CD14-positive monocyte (primary cell): ENCODE data around the gene RPN1. TPM values are rescaled to one million over a fixed set of nuclear protein-coding genes. Genes with fewer than 3 reads are reported as not detected.

Experiments used
- DNase-seq, 3 donors: peaks; one replicate each; pipeline ENCODE4 v3.0.0-alpha.2; 2011 to 2022
- H2AFZ ChIP-seq: 2 replicates; pipeline ENCODE4 v1.6.0; 2012; ENCODE audit warnings: mild to moderate bottlenecking, low read depth, low read length, inconsistent platforms; ENCODE audit not compliant: insufficient read depth, poor library complexity, severe bottlenecking
- H3K27ac ChIP-seq, 2 donors: 1 replicate in 1 of 2; 2 replicates in 1 of 2; pipeline ENCODE4 v1.5.1; 2012 to 2013; ENCODE audit warnings: low read length in 2 of 2, control low read depth in 1 of 2, inconsistent platforms in 1 of 2, low read depth in 1 of 2, mild to moderate bottlenecking in 1 of 2
- H3K27me3 ChIP-seq, 2 donors: one replicate each; pipeline versions ENCODE4 v1.6.0 to v1.6.1; 2011 to 2013; ENCODE audit warnings: low read length in 2 of 2; ENCODE audit not compliant: control insufficient read depth in 2 of 2, insufficient read depth in 2 of 2
- H3K36me3 ChIP-seq, 2 donors: replicated peaks in 1 of 2; 1 replicate in 1 of 2; 2 replicates in 1 of 2; pipeline versions ENCODE4 v1.5.1 to v1.6.1; 2012 to 2013; ENCODE audit warnings: low read length in 2 of 2, control low read depth in 1 of 2, inconsistent platforms in 1 of 2, mild to moderate bottlenecking in 1 of 2; ENCODE audit not compliant: insufficient read depth in 2 of 2, control insufficient read depth in 1 of 2
- H3K4me1 ChIP-seq, 2 donors: 1 replicate in 1 of 2; 2 replicates in 1 of 2; pipeline versions ENCODE4 v1.5.1 to v1.6.1; 2012 to 2013; ENCODE audit warnings: low read length in 2 of 2, control low read depth in 1 of 2, inconsistent platforms in 1 of 2, mild to moderate bottlenecking in 1 of 2, moderate library complexity in 1 of 2; ENCODE audit not compliant: insufficient read depth in 2 of 2, control insufficient read depth in 1 of 2
- H3K4me2 ChIP-seq: replicated peaks from 2 replicates; pipeline ENCODE3; 2012; ENCODE audit warnings: low read length, moderate library complexity, mild to moderate bottlenecking; ENCODE audit not compliant: poor library complexity, severe bottlenecking; ENCODE audit errors: extremely low read depth
- H3K4me3 ChIP-seq, 3 experiments: fragments of 200-600 bp in 1 of 3; sonication (generic) in 1 of 3; replicated peaks in 1 of 3; 1 replicate in 2 of 3; 2 replicates in 1 of 3; pipeline ENCODE4 v1.5.1; 2011 to 2013; ENCODE audit warnings: low read length in 3 of 3, mild to moderate bottlenecking in 3 of 3, control low read depth in 2 of 3, low read depth in 2 of 3, inconsistent platforms in 1 of 3, moderate library complexity in 1 of 3
- H3K79me2 ChIP-seq: 2 replicates; pipeline ENCODE4 v1.6.0; 2012; ENCODE audit warnings: mild to moderate bottlenecking, control low read depth, inconsistent platforms, low read length, moderate library complexity; ENCODE audit not compliant: insufficient read depth
- H3K9ac ChIP-seq: 2 replicates; pipeline ENCODE4 v1.6.0; 2017; ENCODE audit warnings: low read length, mild to moderate bottlenecking; ENCODE audit not compliant: insufficient read depth, poor library complexity, severe bottlenecking
- H3K9me3 ChIP-seq, 2 donors: replicated peaks in 1 of 2; 1 replicate in 1 of 2; 2 replicates in 1 of 2; pipeline versions ENCODE4 v1.5.1 to v1.6.1; 2012 to 2013; ENCODE audit warnings: low read length in 2 of 2, control low read depth in 1 of 2; ENCODE audit not compliant: control insufficient read depth in 1 of 2, insufficient read depth in 1 of 2
- H4K20me1 ChIP-seq: 2 replicates; pipeline ENCODE4 v1.6.0; 2012; ENCODE audit warnings: mild to moderate bottlenecking, low read length, control low read depth, moderate library complexity; ENCODE audit not compliant: insufficient read depth
- H3K27ac Mint-ChIP-seq, 7 donors: one replicate each; pipeline ENCODE4 v1.8.0; 2020; ENCODE audit warnings: mild to moderate bottlenecking in 7 of 7, mixed read lengths in 7 of 7, moderate library complexity in 6 of 7, inconsistent platforms in 2 of 7
- H3K27me3 Mint-ChIP-seq, 3 donors: one replicate each; pipeline ENCODE4 v1.8.0; 2021 to 2022; ENCODE audit warnings: low read depth in 3 of 3, mild to moderate bottlenecking in 3 of 3, mixed read lengths in 3 of 3, moderate library complexity in 3 of 3, inconsistent platforms in 1 of 3
- H3K36me3 Mint-ChIP-seq, 2 donors: one replicate each; pipeline ENCODE4 v1.8.0; 2020; ENCODE audit warnings: mixed read lengths in 2 of 2, inconsistent platforms in 1 of 2, mild to moderate bottlenecking in 1 of 2
- H3K4me1 Mint-ChIP-seq: one replicate; pipeline ENCODE4 v1.8.0; 2020; ENCODE audit warnings: mild to moderate bottlenecking, mixed read lengths
- H3K4me3 Mint-ChIP-seq, 2 donors: one replicate each; pipeline ENCODE4 v1.8.0; 2020; ENCODE audit warnings: mild to moderate bottlenecking in 2 of 2, mixed read lengths in 2 of 2, moderate library complexity in 1 of 2
- H3K9me3 Mint-ChIP-seq, 7 donors: one replicate each; pipeline ENCODE4 v1.8.0; 2020 to 2022; ENCODE audit warnings: mixed read lengths in 7 of 7, mild to moderate bottlenecking in 6 of 7, moderate library complexity in 6 of 7, inconsistent platforms in 2 of 7
- CTCF ChIP-seq: fragments of 200-600 bp; IDR thresholded peaks from one replicate; pipeline ENCODE4 v1.8.0; 2022; ENCODE audit warnings: antibody characterized with exemption, mild to moderate bottlenecking
- WGBS: methylation state at CpG from one replicate; pipeline ENCODE4 v1.1.5; 2013; ENCODE audit warnings: missing lambda C conversion rate; ENCODE audit not compliant: insufficient coverage; 5-methylcytosine and 5-hydroxymethylcytosine counted together
- intact Hi-C, 2 donors: fragments of 100-400 bp; cut with micrococcal nuclease; formaldehyde crosslinking; loops; one replicate each; pipeline versions ENCODE4 v1.15.0 to v1.15.1; 2023
- polyA plus RNA-seq, 3 donors: library from polyadenylated mRNA; depleted of rRNA in 1 of 3; unstranded in 2 of 3; stranded (reverse) in 1 of 3; fragments of 300-500 nt in 2 of 3; fragments of >200 nt in 1 of 3; fragmentation: Illumina TruSeq in 2 of 3; gene quantifications; 1 replicate in 2 of 3; 2 replicates in 1 of 3; pipeline ENCODE4 v1.2.3, GENCODE V29; 2012 to 2021

The RPN1 gene
- polyA plus RNA-seq, 3 donors, result 112 to 375 (median 354) TPM

- H3K4me2 ChIP-seq, result no peak overlapping the region
- peaks cover 11 to 18% of the 10 kb centered on the region in 2 donors for H3K4me1 ChIP-seq
- H4K20me1 ChIP-seq, result no peaks in the 10 kb centered on the region
- H3K9me3 Mint-ChIP-seq, result peaks cover 0 to 3% (median 0%) of the 10 kb centered on the region in 7 donors
- H3K4me3 ChIP-seq, result no peak overlapping the region
- H3K36me3 Mint-ChIP-seq, result peaks cover 0 to 3% of the 10 kb centered on the region in 2 donors
- no peaks in the 10 kb centered on the region for H3K27me3 ChIP-seq
- H3K9ac ChIP-seq, result no peak overlapping the region
- no peak overlapping the region for H3K27ac ChIP-seq
- no peaks in the 10 kb centered on the region for H3K36me3 ChIP-seq
- TF ChIP-seq CTCF, result no peak
- DNase-seq, result no peak
- H3K79me2 ChIP-seq, result peaks cover 15% of the 10 kb centered on the region
- H3K27me3 Mint-ChIP-seq, result peaks cover 0 to 3% (median 1%) of the 10 kb centered on the region in 3 donors
- no peak overlapping the region for H3K4me3 Mint-ChIP-seq
- WGBS, result 92% methylated on average over 11 of the region's 16 CpGs
- no peaks in the 10 kb centered on the region for H3K9me3 ChIP-seq
- H3K27ac Mint-ChIP-seq, result no peak overlapping the region
- no peak overlapping the region for H2AFZ ChIP-seq
- peaks cover 6% of the 10 kb centered on the region for H3K4me1 Mint-ChIP-seq
- intact Hi-C loops, result loop anchor here in 1 of 2 donors (10.0 kb wide), 2 partner anchors 182 to 538 kb away; no protein-coding TSS in a partner anchor
Measured at GRCh38 chr3:128613083-128613829, 37.4 kb downstream of the RPN1 start.

- H3K36me3 ChIP-seq, result no peaks in the 10 kb centered on the region
- no peak for DNase-seq
- Mint-ChIP-seq H3K27ac (no peak overlapping the region), H3K27me3 (peaks cover 2 to 7% (median 4%) of the 10 kb centered on the region in 3 donors), H3K36me3 (peaks cover 0 to 2% of the 10 kb centered on the region in 2 donors), H3K9me3 (no peaks in the 10 kb centered on the region), H3K4me1 (peaks cover 13% of the 10 kb centered on the region), H3K4me3 (no peak overlapping the region)
- no peak overlapping the region for H3K9ac ChIP-seq
- H3K27ac ChIP-seq, result no peak overlapping the region
- 65% methylated on average over 4 of the region's 15 CpGs for WGBS
- H3K27me3 ChIP-seq, result no peaks in the 10 kb centered on the region
- H3K4me1 ChIP-seq, result peaks cover 10 to 16% of the 10 kb centered on the region in 2 donors
- intact Hi-C loops, result loop anchor here in 1 of 2 donors (10.0 kb wide), 2 partner anchors 184 to 536 kb away; no protein-coding TSS in a partner anchor
- H3K9me3 ChIP-seq, result no peaks in the 10 kb centered on the region
- no peaks in the 10 kb centered on the region for H4K20me1 ChIP-seq
- no peak for TF ChIP-seq CTCF
- H3K4me2 ChIP-seq, result no peak overlapping the region
- H3K79me2 ChIP-seq, result no peaks in the 10 kb centered on the region
- no peak overlapping the region for H3K4me3 ChIP-seq
- no peak overlapping the region for H2AFZ ChIP-seq
Measured at GRCh38 chr3:128610451-128611070, 40.1 kb downstream of the RPN1 start.
